ENCODE measurements around the gene SIGLEC9.
"Not testable (repeated sequence)": the region's sequence is repeated elsewhere in the genome, so short reads cannot be mapped to it uniquely, and the experiment has no call there.

The SIGLEC9 gene

GRCh38 chr19:51168564-51169282, 44.0 kb downstream of the SIGLEC9 start:
- H4K20me1 ChIP-seq = no peaks in the 10 kb centered on the region
- peaks cover 28% of the 10 kb centered on the region for H3K4me1 ChIP-seq
- no peak overlapping the region for H3K9ac ChIP-seq
- H3K27me3 ChIP-seq = no peaks in the 10 kb centered on the region
- no peaks in the 10 kb centered on the region for H3K36me3 ChIP-seq
- TF ChIP-seq Cebpa-rat (IDR thresholded peaks at IDR 0.05) = no peak
- H3K4me3 ChIP-seq = no peak overlapping the region
- no peaks in the 10 kb centered on the region for H3K9me3 ChIP-seq
- no peak overlapping the region for H3K27ac ChIP-seq
- peak overlapping the region; percentile 78; the same call in 1 of the 2 replicates for H3K4me2 ChIP-seq

DNA sequence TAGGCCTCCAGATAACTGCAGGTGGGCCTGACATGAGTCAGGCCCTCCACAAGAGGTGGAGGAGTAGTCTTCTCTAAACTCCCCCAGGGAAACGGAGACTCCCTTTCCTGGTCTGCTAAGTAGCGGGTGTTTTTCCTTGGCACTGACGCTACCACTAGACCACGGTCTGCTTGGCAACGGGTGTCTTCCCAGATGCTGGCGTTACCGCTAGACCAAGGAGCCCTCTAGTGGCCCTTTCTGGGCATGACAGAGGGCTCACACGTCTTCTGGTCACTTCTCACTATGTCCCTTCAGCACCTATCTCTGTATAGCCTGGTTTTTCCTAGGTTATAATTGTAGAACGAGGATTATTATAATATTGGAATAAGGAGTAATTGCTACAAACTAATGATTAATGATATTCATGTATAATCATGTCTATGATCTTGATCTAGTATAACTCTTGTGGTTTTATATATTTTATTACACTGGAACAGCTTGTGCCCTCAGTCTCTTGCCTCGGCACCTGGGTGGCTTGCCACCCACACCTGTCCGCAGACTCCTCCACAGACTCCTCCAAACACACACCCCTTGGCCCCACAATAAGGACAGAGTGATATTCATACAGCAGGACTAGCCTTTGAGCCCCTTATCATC, 44.7 kb downstream of the SIGLEC9 start:
- not testable (repeated sequence) for H3K4me3 ChIP-seq, H3K27ac ChIP-seq, H3K9me3 ChIP-seq, H3K9ac ChIP-seq, H3K36me3 ChIP-seq, H3K27me3 ChIP-seq, H4K20me1 ChIP-seq
- Histone ChIP-seq H3K4me1 (peaks cover 28% of the 10 kb centered on the region), H3K4me2 (peak overlapping the region; percentile 33; the same call in 1 of the 2 replicates)

- Histone ChIP-seq H3K4me1 (peaks cover 21% of the 10 kb centered on the region), H3K36me3 (no peaks in the 10 kb centered on the region), H3K27me3 (no peaks in the 10 kb centered on the region), H3K27ac (no peak overlapping the region), H3K9me3 (no peaks in the 10 kb centered on the region), H3K4me2 (no peak overlapping the region), H4K20me1 (no peaks in the 10 kb centered on the region), H3K4me3 (no peak overlapping the region), H3K9ac (no peak overlapping the region)
- no peak for TF ChIP-seq Cebpa-rat (IDR thresholded peaks at IDR 0.05)
Measured at GRCh38 chr19:51172223-51172622, 47.5 kb downstream of the SIGLEC9 start.

- Histone ChIP-seq H3K9ac (no peak overlapping the region), H4K20me1 (no peaks in the 10 kb centered on the region), H3K27ac (no peak overlapping the region), H3K4me2 (no peak overlapping the region), H3K27me3 (no peaks in the 10 kb centered on the region), H3K9me3 (no peaks in the 10 kb centered on the region), H3K4me1 (peaks cover 6% of the 10 kb centered on the region), H3K4me3 (no peak overlapping the region), H3K36me3 (no peaks in the 10 kb centered on the region)
- TF ChIP-seq Cebpa-rat (IDR thresholded peaks at IDR 0.05) = no peak
Measured at GRCh38 chr19:51173681-51174080, 49.0 kb downstream of the SIGLEC9 start.

GRCh38 chr19:51179256-51179655, 54.5 kb downstream of the SIGLEC9 start:
- no peak for TF ChIP-seq Cebpa-rat (IDR thresholded peaks at IDR 0.05)
- H3K27me3 ChIP-seq = no peaks in the 10 kb centered on the region
- no peaks in the 10 kb centered on the region for H4K20me1 ChIP-seq
- H3K4me3 ChIP-seq = no peak overlapping the region
- H3K9me3 ChIP-seq = no peaks in the 10 kb centered on the region
- H3K27ac ChIP-seq = no peak overlapping the region
- H3K9ac ChIP-seq = no peak overlapping the region
- no peaks in the 10 kb centered on the region for H3K36me3 ChIP-seq
- 0 out of 2 replicates have a peak overlapping the region, but pooled peaks have one; percentile 9 for H3K4me2 ChIP-seq
- peaks cover 32% of the 10 kb centered on the region for H3K4me1 ChIP-seq
